ENCODE results near the gene DLG2.

The DLG2 gene

DNA sequence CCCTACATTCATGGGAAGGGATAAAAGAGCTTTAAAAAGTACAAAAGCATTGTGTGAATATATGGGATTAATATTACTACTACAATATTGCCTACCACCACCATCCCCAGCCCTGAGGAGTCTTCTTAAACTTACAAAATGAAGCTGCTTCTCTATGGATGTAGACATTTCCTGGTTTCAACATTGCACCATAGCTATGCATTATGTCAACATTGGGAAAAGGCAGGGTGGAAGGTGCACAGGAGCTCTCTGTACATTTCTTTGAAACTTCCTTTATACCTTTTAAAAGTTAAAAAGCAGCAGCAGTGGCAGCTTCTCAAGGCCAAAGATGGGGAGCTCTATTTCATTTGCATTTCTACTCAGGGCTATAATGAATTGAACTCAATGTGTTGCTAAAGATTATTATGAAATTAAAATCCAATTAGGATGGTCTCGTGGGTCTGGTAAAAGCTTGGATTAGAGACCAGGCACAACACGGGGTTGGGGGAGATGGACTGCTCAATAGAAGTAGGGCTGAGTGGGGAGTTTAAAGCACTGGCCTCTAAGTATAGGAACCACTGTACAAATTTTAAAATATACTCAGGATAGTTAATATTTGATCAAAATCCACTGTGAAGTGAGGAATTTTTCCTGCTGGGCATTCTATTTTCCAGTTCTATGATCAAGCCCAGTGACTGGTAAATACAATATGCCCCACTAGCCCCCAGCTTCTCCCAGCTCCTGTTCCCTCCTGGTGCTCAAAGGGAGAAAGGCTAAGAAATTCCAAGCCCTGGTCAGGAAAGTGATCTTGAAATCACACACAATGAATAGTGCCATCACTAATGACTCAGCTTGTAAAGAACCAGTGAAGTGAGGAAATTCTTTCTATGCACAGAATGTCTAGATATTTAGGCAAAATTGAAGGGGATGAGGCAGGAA lies 1978.3 kb downstream of the DLG2 start:
- Histone ChIP-seq H3K4me3 (ENCODE audit: low read depth in 1 of 2, low read length in 1 of 2) (no peak overlapping the region), H3K36me3 (no peaks in the 10 kb centered on the region), H3K27me3 (no peaks in the 10 kb centered on the region), H3K27ac (no peak overlapping the region), H3K4me1 (ENCODE audit: control insufficient read depth in 1 of 2, insufficient read depth in 1 of 2, low read depth in 1 of 2, low read length in 1 of 2) (peaks cover 0 to 5% of the 10 kb centered on the region in 2 experiments), H3K9me3 (no peaks in the 10 kb centered on the region)
- TF ChIP-seq, protein P1, sequence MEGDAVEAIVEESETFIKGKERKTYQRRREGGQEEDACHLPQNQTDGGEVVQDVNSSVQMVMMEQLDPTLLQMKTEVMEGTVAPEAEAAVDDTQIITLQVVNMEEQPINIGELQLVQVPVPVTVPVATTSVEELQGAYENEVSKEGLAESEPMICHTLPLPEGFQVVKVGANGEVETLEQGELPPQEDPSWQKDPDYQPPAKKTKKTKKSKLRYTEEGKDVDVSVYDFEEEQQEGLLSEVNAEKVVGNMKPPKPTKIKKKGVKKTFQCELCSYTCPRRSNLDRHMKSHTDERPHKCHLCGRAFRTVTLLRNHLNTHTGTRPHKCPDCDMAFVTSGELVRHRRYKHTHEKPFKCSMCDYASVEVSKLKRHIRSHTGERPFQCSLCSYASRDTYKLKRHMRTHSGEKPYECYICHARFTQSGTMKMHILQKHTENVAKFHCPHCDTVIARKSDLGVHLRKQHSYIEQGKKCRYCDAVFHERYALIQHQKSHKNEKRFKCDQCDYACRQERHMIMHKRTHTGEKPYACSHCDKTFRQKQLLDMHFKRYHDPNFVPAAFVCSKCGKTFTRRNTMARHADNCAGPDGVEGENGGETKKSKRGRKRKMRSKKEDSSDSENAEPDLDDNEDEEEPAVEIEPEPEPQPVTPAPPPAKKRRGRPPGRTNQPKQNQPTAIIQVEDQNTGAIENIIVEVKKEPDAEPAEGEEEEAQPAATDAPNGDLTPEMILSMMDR (IDR thresholded peaks at IDR 0.05) = no peak

DNA sequence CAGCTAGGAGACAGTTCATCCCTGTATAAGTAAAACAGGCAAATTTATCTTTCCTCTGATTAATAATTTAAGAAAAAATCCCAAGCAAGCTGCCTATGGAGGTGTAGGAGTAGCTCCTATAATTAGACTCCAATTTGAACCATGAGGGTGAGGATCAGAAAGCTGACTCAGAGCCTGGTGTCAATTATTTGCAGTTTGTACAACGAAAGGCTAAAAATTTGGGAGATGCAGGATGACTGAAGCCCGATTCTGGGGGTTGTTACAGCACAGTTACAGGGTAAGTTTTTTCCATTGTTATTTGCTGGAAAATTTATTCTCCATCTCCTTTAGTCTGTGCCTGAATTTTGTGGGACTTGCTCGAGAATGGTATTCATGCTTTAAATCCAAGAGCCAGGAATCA lies 1981.6 kb downstream of the DLG2 start:
- Histone ChIP-seq H3K36me3 (no peaks in the 10 kb centered on the region), H3K27ac (no peak overlapping the region), H3K9me3 (no peaks in the 10 kb centered on the region), H3K4me3 (ENCODE audit: low read depth in 1 of 2, low read length in 1 of 2) (no peak overlapping the region), H3K4me1 (ENCODE audit: control insufficient read depth in 1 of 2, insufficient read depth in 1 of 2, low read depth in 1 of 2, low read length in 1 of 2) (peaks cover 0 to 5% of the 10 kb centered on the region in 2 experiments), H3K27me3 (no peaks in the 10 kb centered on the region)
- TF ChIP-seq, protein P1 (IDR thresholded peaks at IDR 0.05) = no peak

DNA sequence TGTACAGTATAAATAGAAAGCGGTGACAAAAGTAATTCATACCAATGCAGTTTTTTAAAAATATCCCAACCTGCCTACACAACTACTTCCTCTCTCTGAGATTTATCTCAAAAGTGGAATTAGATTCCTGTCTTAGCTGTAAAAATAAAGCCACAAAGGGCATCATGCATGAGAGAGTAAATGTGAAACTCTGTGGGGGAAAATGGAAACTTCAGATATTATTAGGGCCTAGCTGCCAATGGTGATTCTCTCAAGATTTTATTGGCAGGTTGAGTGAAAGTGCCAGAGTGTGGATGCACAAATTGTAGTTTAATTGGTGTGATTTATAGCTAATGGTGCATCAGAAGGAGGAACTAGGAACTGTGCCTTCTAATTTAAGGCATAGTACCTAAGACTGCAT lies 1984.0 kb downstream of the DLG2 start:
- Histone ChIP-seq H3K36me3 (no peaks in the 10 kb centered on the region), H3K27ac (no peak overlapping the region), H3K4me1 (ENCODE audit: control insufficient read depth in 1 of 2, insufficient read depth in 1 of 2, low read depth in 1 of 2, low read length in 1 of 2) (no peaks in the 10 kb centered on the region), H3K4me3 (ENCODE audit: low read depth in 1 of 2, low read length in 1 of 2) (no peak overlapping the region), H3K27me3 (no peaks in the 10 kb centered on the region), H3K9me3 (no peaks in the 10 kb centered on the region)
- TF ChIP-seq, protein P1 (IDR thresholded peaks at IDR 0.05) = no peak

DNA sequence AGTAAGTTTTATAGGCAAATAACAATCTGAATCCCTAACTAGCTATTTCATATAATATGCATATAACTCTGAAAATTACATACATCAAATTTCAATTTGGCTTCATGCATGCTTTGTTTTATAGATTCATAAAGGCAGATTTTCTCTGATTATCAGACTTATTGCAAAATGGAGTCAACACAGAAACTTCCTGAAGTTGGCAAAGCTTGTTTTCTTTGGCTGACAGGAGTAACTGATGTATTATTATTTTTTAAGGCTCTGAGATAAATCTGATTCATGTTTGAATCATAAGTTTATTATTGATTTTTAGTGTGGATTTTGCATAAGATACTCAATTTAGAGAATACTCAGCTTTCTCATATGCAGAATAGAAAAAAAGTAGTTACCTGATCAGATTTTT lies 1984.6 kb downstream of the DLG2 start:
- Histone ChIP-seq H3K4me3 (ENCODE audit: low read depth in 1 of 2, low read length in 1 of 2) (no peak overlapping the region), H3K9me3 (no peaks in the 10 kb centered on the region), H3K36me3 (no peaks in the 10 kb centered on the region), H3K4me1 (ENCODE audit: control insufficient read depth in 1 of 2, insufficient read depth in 1 of 2, low read depth in 1 of 2, low read length in 1 of 2) (no peaks in the 10 kb centered on the region), H3K27ac (no peak overlapping the region), H3K27me3 (no peaks in the 10 kb centered on the region)
- TF ChIP-seq, protein P1 (IDR thresholded peaks at IDR 0.05) = no peak

DNA sequence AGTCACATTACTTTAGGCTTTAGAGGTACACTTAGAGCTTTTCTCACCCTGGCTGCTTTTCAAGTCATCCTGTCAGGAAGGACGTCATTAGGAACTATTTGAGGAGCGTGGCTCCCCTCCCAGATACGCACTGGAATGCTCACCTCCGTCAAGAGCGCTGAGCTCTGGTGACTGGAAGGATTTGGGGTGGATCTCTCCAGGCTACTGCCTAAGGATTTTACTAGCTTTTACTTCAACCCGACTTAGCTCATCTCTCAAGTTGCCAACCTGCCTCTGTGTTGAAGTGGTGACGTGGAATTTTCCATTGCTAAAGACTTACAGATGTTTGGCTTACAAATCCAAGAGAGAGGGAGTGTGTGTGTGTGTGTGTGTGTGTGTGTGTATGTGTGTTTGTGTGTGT lies 1985.6 kb downstream of the DLG2 start:
- no peak overlapping the region for H3K4me3 ChIP-seq (ENCODE audit: low read depth in 1 of 2, low read length in 1 of 2)
- no peaks in the 10 kb centered on the region for H3K9me3 ChIP-seq
- no peaks in the 10 kb centered on the region for H3K36me3 ChIP-seq
- H3K4me1 ChIP-seq (ENCODE audit: control insufficient read depth in 1 of 2, insufficient read depth in 1 of 2, low read depth in 1 of 2, low read length in 1 of 2) = no peaks in the 10 kb centered on the region
- TF ChIP-seq, protein P1 (IDR thresholded peaks at IDR 0.05) = no peak
- no peaks in the 10 kb centered on the region for H3K27me3 ChIP-seq
- no peak overlapping the region for H3K27ac ChIP-seq

Measured in neutrophil (primary cell).